ENCODE data around the gene BICDL1. TPM values are rescaled to one million over a fixed set of nuclear protein-coding genes. Genes with fewer than 3 reads are reported as not detected.

Gene BICDL1
- total and polyA plus RNA-seq, 10 of the 15 experiments (the other 5 are each of a cell fraction or from before 2014, with no cell fraction given) = 0.72 to 12.3 (median 4.2) TPM

DNA sequence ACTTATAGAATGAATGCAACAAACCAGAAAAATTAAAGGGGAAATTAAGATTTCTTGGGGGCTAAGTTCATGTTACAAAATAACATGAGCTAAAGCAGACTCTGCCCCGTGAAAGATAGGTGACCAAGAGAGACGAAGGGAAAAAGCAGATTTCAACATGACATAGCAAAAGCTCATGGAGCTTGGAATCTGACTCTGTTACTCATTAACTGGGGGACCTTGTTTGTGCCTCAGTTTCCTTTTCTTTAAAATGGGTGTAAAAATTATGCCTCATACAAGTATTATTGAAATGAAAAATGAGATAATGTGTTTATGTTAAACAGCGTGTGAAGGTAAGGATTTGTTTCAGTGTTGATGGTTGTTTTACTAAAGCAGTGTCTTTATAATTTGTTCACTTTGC, 11.5 kb downstream of the BICDL1 start:
- ChIA-PET RAD21 (ENCODE audit: unreplicated experiment) (interaction anchor here (0.7 kb wide), 1 partner anchor 12 kb away, joined by 3 read pairs; no protein-coding TSS in a partner anchor), CTCF (interaction anchor here (0.7 to 2.9 kb wide), 4 partner anchors 10 to 87 kb away, joined by 3 to 9 read pairs (median 4); no protein-coding TSS in a partner anchor), POLR2A (interaction anchor here (0.7 kb wide), 1 partner anchor 528 kb away, joined by 7 read pairs; no protein-coding TSS in a partner anchor), SMC1A (ENCODE audit: uncharacterized antibody, unreplicated experiment) (interaction anchor here (0.6 to 1.4 kb wide), 2 partner anchors 17 to 201 kb away, joined by 3 to 5 read pairs; partner anchors contain the start of gene RPLP0)
- Histone ChIP-seq H2AFZ (ENCODE audit: control insufficient read depth, low read depth, low read length) (no peak overlapping the region), H3K9ac (ENCODE audit: control insufficient read depth, insufficient read depth, low read length) (no peak overlapping the region), H3K4me1 (ENCODE audit: control insufficient read depth, insufficient read depth, low read length) (no peaks in the 10 kb centered on the region), H3K36me3 (ENCODE audit: control insufficient read depth in 2 of 2, insufficient read depth in 2 of 2, low read length in 1 of 2) (no peaks in the 10 kb centered on the region), H3K4me2 (ENCODE audit: control insufficient read depth, insufficient read depth) (no peak overlapping the region), H3K27ac (ENCODE audit: control insufficient read depth, insufficient read depth) (no peak overlapping the region), H3K79me2 (ENCODE audit: control insufficient read depth, insufficient read depth, low read length) (no peaks in the 10 kb centered on the region), H3K9me3 (replicated peaks; ENCODE audit: control insufficient read depth, insufficient read depth, low read length) (no peaks in the 10 kb centered on the region), H3K27me3 (replicated peaks in 1 of 2; ENCODE audit: control insufficient read depth in 2 of 2, insufficient read depth in 2 of 2, low read length in 1 of 2) (no peaks in the 10 kb centered on the region), H3K4me3 (no peak overlapping the region), H4K20me1 (ENCODE audit: control insufficient read depth, insufficient read depth) (no peaks in the 10 kb centered on the region)
- DNase-seq (ENCODE audit: low read depth, low spot score) (no peak), FAIRE-seq (no peak), ATAC-seq (no peak)
- no peak for TF ChIP-seq ESRRA (IDR thresholded peaks at IDR 0.05; ENCODE audit: low read length)
- TF ChIP-seq, protein P1, sequence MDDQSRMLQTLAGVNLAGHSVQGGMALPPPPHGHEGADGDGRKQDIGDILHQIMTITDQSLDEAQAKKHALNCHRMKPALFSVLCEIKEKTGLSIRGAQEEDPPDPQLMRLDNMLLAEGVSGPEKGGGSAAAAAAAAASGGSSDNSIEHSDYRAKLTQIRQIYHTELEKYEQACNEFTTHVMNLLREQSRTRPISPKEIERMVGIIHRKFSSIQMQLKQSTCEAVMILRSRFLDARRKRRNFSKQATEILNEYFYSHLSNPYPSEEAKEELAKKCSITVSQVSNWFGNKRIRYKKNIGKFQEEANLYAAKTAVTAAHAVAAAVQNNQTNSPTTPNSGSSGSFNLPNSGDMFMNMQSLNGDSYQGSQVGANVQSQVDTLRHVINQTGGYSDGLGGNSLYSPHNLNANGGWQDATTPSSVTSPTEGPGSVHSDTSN (IDR thresholded peaks at IDR 0.05; ENCODE audit: insufficient replicate concordance, low read depth, low read length) = no peak
- no TSS peak for BruUV-seq (replicated peaks)
- in situ Hi-C loops (cut with MboI) (no loop called here), intact Hi-C loops (cut with micrococcal nuclease; ENCODE audit: unreplicated experiment) (no loop called here)
- WGBS (ENCODE audit: insufficient coverage, insufficient replicate concordance, low lambda C conversion rate, missing lambda C conversion rate) = 95% methylated on average over 3 of the region's 3 CpGs

DNA sequence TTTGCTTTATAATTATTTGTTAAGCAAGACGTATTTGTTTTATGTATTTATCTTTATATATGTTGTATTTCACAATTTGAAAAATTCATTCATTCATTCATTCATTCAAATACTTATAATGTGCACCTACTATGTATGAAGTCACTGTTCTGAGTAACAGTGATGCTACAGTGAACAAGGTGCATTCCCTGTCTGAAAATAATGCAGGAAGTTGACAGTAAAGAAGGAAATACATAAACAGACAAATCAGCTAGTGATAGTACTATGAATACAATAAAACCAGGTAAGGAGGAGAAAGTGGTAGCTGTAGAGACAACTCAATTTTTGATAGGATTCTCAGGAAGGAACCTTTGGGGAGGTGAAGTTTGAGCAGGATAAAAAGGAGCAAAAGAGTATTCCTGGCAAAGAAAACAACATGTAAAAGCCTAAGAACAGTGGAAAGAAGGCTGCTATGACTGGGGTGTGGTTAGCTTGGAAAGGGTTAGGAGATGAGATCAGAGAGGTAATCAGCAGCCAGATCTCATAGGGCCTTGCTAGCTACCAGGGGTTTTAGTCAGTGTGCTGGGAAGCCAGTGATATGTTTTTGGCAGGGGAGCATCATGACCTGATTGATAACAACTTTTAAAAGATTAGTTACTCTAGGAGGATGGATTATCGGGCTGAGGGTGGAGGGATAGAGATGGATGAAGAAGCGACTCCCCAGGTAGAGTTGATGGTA, 17.4 kb downstream of the BICDL1 start:
- Histone ChIP-seq H4K20me1 (ENCODE audit: control insufficient read depth, insufficient read depth) (no peaks in the 10 kb centered on the region), H3K4me3 (no peak overlapping the region), H3K4me2 (ENCODE audit: control insufficient read depth, insufficient read depth) (no peak overlapping the region), H3K27ac (ENCODE audit: control insufficient read depth, insufficient read depth) (no peak overlapping the region), H3K79me2 (ENCODE audit: control insufficient read depth, insufficient read depth, low read length) (no peaks in the 10 kb centered on the region), H3K4me1 (ENCODE audit: control insufficient read depth, insufficient read depth, low read length) (no peaks in the 10 kb centered on the region), H3K27me3 (replicated peaks in 1 of 2; ENCODE audit: control insufficient read depth in 2 of 2, insufficient read depth in 2 of 2, low read length in 1 of 2) (no peaks in the 10 kb centered on the region), H3K36me3 (ENCODE audit: control insufficient read depth in 2 of 2, insufficient read depth in 2 of 2, low read length in 1 of 2) (no peaks in the 10 kb centered on the region), H2AFZ (ENCODE audit: control insufficient read depth, low read depth, low read length) (no peak overlapping the region), H3K9ac (ENCODE audit: control insufficient read depth, insufficient read depth, low read length) (no peak overlapping the region), H3K9me3 (replicated peaks; ENCODE audit: control insufficient read depth, insufficient read depth, low read length) (no peaks in the 10 kb centered on the region)
- RAD21 ChIA-PET (ENCODE audit: unreplicated experiment) = interaction anchor here (1.0 to 2.7 kb wide), 3 partner anchors 12 to 81 kb away, joined by 4 to 36 read pairs (median 10); partner anchors contain the start of gene BICDL1
- CTCF ChIA-PET = interaction anchor here (0.7 to 2.0 kb wide), 7 partner anchors 10 to 339 kb away, joined by 3 to 9 read pairs (median 3); partner anchors contain the start of gene PRKAB1
- TF ChIP-seq ZNF24 (IDR thresholded peaks at IDR 0.05) (peak; percentile 51; the same call in 1 of the 2 replicates), TCF3 (IDR thresholded peaks at IDR 0.05; ENCODE audit: borderline replicate concordance, insufficient read depth, low read depth, low read length) (no peak)
- intact Hi-C loops (cut with micrococcal nuclease; ENCODE audit: unreplicated experiment) = no loop called here
- BruUV-seq (replicated peaks) = no TSS peak
- in situ Hi-C loops (cut with MboI) = no loop called here
- no peak for FAIRE-seq
- POLR2A ChIA-PET = interaction anchor here (0.7 to 2.5 kb wide), 4 partner anchors 9 to 1204 kb away, joined by 3 to 9 read pairs (median 6); partner anchors contain the start of gene RAB35
- WGBS (ENCODE audit: insufficient coverage, insufficient replicate concordance, low lambda C conversion rate, missing lambda C conversion rate) = 95% methylated on average over 3 of the region's 3 CpGs
- SMC1A ChIA-PET (ENCODE audit: uncharacterized antibody, unreplicated experiment) = interaction anchor here (0.8 to 2.1 kb wide), 11 partner anchors 9 to 81 kb away, joined by 3 to 8 read pairs (median 3); partner anchors contain the start of gene BICDL1
- ATAC-seq = peak; percentile 31; the same call in 1 of the 3 replicates
- DNase-seq (ENCODE audit: low read depth, low spot score) = no peak
